Kidney glomerular epithelial cell (primary cell): ENCODE data around the gene OAS2.

Source experiments
- DNase-seq: peaks from one replicate; lab custom pipeline; 2025; lab: John Stamatoyannopoulos, UW

Gene OAS2

DNA sequence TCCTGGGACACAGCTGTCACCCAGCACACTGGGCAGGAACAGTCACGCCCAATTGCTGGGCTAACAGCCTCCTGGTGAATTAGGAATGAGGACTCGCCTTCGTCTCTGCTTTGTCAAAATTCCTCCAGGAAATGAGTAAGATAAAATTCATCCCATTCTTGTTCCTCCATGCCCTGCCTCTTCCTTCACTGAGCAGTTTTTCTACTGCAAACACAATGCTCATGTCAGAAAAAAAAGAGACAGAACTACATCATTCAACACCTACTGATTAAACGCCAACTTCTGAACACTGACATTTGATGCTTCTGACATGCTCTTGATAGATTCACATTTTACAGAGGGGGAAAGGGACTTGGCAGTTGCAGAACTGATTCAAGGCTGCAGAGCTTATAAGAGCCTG, 40.7 kb downstream of the OAS2 start:
- DNase-seq = peak; percentile 5

- DNase-seq = no peak
Observed at GRCh38 chr12:113021500-113021899, 43.2 kb downstream of the OAS2 start.

DNA sequence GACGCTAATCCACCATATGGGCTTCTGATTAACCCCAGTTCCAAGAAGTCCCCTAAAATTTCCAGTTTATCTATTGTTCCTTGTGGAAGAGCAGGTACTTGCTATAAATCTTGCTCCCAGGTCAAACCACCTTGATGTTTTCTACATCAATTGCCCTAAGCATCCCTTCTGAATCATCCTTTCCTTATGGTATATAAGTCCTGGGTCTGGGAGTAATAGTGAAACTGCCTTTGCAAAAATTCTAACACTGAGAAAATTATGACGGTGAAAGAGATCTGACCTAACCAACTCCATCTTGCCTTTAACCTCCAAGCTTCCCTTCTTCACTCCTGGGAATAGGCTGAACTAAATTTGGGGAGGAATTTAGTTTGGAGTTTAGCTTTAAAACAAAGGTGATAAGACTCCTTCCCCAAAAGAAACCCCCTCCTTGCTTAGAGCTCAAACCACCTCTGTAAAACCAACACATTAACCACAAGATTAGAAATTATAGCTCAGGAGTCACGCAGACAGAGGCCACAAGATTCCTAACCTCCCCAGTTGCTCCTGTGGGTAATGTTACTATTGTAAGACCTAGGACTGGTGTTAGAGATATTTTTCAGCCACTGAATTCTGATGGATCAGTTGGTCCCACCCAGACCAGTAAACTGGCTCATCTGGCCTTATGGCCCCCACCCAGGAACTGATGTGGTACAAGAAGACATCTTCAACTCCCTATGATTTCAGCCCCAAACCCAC, 44.4 kb downstream of the OAS2 start:
- no peak for DNase-seq

- DNase-seq = no peak
Observed at GRCh38 chr12:113027726-113028125, 49.4 kb downstream of the OAS2 start.

GRCh38 chr12:113030875-113031525, 52.7 kb downstream of the OAS2 start:
- peak; percentile 73 for DNase-seq

DNA sequence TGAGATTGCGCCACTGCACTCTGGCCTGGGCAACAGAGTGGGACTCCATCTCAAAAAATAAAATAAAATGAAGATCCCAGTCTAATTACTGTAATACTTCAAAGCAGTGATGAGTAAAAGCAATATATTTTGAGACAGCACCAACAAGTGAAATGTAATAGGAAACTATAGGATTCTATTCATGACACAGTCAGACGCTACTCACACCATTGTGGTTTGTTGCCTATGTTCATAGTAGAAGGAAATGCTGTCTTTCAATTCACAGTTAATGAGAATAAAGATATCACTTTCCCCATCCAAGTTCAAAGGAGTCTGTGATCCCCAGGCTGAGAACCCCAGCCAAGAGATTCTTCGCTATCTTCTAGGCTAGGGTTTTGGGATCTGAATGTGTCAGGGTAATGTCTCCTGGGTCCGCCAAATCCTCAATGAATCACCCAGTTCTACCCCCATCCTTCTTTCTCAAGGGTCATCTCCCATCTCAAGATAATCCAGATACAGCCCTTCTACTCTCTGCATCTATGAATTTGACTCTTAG, 61.7 kb downstream of the OAS2 start:
- no peak for DNase-seq

GRCh38 chr12:113040722-113041171, 62.4 kb downstream of the OAS2 start:
- peak; percentile 46 for DNase-seq

DNA sequence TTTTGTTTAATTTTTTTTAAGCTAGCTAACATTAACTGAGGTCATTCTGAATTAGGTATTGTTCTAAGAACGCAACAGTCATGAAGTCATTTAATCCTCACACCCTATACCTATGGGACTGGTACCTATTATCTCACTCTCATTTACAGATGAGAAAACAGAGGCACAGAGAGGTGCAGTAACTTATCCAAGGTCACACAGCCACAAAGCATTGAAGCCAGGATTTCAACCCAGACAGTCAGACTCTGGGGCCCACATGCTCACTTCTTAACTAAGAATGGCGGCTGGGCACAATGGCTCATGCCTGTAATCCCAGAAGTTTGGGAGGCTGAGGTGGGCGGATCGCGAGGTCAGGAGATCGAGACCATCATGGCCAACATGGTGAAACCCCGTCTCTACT, 63.2 kb downstream of the OAS2 start:
- no peak for DNase-seq

- no peak for DNase-seq
Observed at GRCh38 chr12:113043240-113043639, 64.9 kb downstream of the OAS2 start.

DNA sequence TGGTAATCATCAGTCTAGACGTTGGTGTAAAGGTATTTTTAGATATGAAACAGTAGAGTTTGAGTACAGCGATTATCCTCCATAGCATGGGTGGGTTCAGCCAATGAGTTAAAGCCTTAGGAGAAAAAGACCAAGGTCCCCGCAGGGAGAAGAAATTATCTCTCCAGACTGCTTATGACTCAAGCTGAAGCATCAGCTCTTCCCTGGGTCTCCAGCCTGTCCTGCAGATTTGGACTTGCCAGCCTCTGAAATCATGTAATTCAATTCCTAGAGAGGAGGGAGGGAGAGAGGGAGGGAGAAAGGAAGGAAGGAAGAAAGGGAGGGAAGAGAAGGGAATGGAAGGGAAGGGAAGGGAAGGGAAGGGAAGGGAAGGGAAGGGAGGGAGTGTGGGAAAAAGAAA, 66.2 kb downstream of the OAS2 start:
- no peak for DNase-seq

DNA sequence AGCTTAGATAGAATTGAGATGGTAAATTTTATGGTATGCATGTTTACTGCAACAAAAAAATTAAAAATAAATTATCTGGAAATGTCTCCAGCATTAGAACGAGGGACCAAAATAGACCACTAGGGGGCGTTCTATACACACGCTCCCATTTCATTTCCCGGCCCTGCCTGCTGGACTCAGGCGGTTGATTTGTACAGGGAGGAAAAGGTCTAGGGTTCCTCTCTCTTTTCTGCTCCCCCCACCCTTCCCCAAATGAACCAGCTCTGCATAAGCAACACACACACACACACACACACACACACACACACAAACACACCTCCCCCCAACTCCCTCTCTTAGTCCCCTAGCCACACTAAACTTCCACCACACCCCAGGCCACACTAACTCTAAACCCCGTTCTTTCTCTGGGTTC, 70.4 kb downstream of the OAS2 start:
- DNase-seq = peak; percentile 62

- DNase-seq = peak; percentile 88
Observed at GRCh38 chr12:113049976-113050742, 71.8 kb downstream of the OAS2 start.

DNA sequence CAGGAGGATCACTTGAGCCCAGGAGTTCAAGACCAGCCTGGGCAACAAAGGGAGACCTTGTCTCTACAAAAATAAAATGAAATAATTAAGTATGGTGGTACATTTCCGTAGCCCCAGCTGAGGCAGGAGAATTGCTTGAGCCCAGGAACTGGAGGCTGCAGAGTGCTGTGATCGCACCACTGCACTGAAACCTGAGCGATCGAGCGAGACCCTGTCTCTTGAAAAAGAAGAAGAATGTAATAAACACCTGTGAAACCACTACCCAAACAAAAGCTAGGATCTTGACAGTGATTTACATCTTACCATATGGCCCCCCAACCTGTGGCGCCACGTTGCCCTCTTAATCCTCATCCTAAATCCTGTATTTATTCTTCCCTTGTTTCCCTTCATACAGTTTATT, 72.5 kb downstream of the OAS2 start:
- DNase-seq = no peak

DNA sequence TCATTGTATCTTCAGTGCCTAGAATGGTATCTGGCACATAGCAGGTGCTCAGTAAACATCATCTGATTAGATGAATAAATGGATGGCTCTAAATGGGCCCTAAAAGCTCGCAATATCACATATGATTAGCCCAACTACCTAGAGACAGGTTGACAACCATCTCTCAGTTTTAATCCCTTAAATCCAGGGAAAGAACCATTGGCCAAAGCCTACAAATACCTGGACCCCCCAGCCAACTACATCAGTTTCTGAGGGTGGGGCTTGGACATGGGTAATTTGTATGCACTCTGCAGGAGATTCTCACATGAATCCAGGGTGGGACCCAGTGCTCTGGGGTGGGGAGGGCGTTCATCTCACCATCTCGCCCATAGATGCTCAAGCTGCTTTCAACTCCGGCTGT, 73.4 kb downstream of the OAS2 start:
- DNase-seq = no peak

- DNase-seq = no peak
Observed at GRCh38 chr12:113052326-113052725, 74.0 kb downstream of the OAS2 start.

GRCh38 chr12:113054948-113055486, 76.7 kb downstream of the OAS2 start:
- no peak for DNase-seq

- no peak for DNase-seq
Observed at GRCh38 chr12:113055594-113056380, 77.5 kb downstream of the OAS2 start.

DNA sequence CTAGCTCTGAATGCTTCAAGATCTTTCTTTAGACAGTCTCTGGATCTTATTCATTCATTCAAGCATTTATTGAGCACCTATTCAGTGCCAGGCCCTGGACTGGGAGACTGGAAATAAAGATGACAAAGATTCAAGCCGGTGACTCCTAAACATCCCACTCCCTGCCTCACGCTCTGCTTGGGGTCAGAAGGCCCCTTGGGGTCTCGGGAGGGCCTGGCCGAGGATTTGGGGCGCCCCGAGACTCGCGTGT, 78.0 kb downstream of the OAS2 start:
- DNase-seq = no peak

DNA sequence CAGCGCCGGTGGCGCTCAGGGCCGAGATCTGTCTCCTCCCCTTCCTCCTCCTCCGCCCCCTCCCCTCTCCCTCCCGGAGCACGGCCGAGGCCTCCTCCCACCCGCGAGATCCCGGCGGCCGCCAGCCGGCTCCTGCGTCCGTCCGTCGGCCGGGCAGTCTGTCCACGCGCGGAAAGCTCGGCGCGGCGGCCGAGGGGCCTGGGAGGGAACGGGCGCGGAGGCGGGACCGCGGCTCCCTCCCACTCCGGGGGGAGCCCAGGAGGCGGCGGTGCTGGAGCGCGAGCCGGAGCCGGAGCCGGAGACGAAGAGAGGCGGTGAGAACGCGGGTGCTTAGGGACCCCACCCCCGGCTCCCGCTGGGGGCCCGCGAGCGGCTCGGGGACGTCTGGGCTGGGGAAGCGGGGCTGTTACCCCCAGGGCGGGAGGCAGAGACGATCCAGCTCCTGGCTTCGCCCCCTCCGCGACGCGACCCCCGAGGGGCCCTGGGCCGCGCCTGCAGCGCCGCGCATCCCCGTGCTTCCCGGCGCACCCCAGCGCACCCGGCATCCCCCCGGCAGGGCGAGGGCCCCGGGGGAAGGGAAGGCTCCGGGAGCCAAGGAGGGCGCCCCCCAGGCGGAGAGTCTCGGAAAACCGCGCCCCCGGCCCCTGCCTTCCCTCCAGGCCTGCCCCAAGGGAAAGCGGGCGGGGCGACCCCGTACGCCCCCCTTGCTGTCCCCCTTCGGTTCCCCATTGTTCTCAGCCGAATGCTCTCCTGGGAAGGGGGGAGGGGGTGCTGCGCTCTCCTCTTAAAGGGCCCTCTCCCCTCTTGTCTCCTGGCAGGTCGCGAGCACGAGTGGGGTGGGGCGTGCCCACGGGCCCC, 78.5 kb downstream of the OAS2 start, which contains the start of gene DTX1:
Gene DTX1, plus strand, starts transcription at position 100 of the 858 bp plus-strand sequence. CDS start 1,463 bp downstream, outside the sequence.
- no peak for DNase-seq

DNA sequence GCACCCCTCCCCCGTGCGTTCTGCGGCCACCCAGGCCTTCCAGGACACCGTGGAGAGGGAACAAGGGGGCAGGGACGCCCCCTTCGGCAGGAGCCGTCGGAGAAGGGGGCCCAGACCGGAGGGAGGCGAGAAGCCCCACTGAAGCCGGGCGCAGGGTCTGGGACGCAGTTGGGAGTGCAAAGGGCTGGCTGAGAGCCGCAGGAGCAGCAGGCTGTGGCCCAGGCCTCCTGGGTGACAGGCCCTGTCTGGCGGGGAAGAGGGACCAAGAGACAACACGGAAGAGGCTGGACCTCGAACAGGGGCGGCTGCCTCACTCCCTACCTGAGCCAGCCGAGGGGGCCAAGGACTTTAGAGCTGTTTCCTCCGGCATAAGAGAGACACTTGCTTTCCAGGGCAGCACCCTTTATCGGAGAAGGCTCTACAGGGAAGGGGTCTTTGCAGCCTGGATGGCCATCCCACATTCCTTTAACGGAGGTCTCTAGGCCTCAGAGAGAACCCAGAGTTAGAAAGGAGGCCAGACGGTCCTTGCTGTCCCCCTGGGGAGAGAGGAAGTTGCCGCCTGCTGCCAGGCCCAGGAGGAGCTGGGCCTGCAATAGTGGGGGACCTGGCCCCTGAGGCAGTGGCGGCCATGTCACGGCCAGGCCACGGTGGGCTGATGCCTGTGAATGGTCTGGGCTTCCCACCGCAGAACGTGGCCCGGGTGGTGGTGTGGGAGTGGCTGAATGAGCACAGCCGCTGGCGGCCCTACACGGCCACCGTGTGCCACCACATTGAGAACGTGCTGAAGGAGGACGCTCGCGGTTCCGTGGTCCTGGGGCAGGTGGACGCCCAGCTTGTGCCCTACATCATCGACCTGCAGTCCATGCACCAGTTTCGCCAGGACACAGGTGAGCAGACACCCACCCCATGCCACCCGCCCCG, 79.5 kb downstream of the OAS2 start:
- no peak for DNase-seq
